ENCODE results near the gene JMJD8.
A peak's percentile ranks its signal among the peaks of the same experiment; 100 is the strongest.

Gene JMJD8

DNA sequence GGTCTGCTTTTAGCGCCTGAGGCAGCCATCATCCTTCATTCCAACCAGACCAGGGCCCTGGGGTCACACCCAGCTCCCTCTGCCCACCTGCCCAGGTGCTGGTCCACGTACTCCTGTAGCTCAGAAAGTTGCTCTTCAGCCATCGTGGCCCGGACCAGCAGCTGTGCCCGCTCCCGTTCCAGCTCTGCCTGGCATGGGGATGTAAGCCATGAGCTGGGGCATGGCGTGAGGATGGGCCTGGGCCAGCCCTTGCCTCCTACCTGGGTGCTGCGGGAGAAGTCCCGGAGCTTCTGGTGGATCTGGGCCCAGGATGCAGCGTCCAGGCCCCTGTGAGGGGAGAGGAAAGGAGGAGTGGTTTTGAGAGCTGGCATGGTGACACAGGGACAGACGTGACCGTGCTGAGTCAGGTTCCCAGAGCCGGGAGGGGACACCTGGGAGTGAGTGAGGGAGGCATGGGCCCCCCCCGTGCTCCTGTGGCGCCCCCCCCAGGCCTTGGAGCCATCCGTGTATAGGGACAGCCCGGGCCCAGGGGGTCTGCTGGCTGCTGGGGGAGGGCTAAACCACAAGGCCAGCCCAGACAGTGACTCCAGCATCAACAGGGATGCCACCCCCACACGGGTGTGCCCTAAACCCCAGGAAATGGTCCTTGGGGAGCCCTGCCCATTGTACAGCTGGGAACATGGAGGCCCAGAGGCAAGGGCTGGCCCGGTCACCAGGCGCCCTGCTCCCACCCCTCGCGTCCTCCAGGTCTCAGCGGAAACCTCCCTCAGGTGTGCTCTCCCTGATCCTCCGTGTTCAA lies 38.9 kb upstream of the JMJD8 start:
- DNase-seq (ENCODE audit: low read depth), result no peak

DNA sequence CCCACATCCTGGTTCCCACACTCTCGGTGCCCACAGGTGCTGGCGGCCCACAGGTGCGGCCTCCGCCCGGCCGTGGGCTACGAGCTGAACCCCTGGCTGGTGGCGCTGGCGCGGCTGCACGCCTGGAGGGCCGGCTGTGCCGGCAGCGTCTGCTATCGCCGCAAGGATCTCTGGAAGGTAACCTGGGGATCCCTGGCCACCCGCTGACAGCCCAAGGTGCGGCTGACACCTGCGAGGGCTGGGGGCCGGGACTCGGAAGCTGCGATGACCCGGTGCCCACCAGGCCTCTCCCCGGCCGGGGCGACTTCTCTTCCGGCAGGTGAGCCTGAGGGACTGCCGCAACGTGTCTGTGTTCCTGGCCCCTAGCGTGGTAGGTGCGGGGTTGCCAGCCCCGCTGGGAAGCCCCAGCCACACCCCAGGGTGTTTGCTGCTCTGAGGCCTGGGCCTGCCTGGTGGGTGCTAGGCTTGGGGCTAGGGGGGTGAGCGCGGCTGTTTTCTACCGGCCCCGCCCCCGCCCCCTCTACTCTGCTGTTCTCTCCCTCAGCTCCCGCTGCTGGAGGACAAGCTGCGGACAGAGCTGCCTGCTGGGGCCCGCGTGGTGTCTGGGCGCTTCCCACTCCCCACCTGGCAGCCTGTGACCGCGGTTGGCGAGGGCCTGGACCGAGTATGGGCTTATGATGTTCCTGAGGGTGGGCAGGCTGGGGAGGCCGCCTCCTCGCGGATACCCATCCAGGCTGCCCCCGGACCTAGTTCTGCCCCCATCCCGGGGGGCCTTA lies 37.8 kb upstream of the JMJD8 start:
- DNase-seq (ENCODE audit: low read depth), result no peak

DNA sequence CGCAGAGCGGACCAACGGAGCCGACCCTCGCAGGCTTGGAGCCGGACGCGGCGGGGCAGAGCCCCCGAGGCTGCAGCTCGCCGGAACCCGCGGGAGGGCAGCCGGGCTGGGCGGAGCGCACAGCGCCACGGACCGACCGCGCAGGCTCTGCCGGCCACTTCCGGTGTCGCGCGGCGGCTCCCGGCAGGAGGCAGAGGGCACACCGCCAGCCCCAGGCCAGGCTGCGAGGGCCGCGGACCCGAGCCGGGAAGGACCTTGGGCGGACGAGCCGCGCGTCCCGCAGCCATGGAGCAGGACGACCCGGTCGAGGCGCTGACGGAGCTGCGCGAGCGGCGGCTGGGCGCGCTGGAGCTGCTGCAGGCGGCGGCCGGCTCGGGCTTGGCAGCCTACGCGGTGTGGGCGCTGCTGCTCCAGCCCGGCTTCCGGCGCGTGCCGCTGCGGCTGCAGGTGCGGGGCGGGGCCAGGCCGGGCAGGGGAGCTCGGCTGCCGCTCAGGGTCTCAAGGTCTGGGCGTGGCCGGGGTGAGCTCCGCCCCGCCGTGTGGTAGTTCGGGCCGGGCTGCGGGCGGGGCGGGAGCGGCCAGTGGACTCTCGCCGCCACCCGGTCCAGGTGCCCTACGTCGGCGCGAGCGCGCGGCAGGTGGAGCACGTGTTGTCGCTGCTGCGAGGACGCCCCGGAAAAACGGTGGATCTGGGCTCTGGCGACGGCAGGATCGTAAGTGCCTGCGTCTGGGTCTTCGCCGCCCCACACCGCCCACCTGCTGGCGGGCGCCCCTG lies 37.0 kb upstream of the JMJD8 start, which contains the start of gene ANTKMT:
Gene ANTKMT (plus strand): TSS at position 157 of the 775 bp plus-strand sequence. CDS start 129 bp downstream, at position 286.
- peak; percentile 54 for DNase-seq (ENCODE audit: low read depth)

DNA sequence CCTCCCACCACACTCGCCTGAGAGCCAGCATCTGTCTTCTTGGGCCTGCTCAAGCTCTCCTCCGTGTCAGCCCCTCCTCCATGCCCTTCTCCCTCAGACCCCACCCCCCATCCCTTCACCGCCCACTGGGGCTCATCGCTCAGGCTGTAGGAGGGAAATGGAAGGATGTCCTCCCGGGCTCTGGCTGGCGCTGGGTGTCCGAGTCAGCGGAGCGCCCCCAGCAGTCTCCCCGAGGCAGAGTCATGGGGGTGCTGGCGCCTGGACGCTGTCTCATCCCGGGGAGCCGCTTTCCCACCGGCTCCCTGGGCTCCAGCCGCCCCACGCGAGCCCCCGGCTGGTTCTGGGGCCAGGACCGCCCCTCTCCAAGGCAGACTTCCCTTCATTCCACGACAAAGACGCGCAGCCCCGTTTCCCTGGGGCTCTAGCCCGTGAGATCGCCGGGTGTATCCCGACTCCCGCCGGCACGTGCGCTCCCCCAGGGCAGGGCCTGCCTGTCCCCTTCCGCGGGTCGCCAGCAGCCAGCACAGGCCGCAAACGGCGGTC lies 36.4 kb upstream of the JMJD8 start:
- DNase-seq (ENCODE audit: low read depth), result no peak

DNA sequence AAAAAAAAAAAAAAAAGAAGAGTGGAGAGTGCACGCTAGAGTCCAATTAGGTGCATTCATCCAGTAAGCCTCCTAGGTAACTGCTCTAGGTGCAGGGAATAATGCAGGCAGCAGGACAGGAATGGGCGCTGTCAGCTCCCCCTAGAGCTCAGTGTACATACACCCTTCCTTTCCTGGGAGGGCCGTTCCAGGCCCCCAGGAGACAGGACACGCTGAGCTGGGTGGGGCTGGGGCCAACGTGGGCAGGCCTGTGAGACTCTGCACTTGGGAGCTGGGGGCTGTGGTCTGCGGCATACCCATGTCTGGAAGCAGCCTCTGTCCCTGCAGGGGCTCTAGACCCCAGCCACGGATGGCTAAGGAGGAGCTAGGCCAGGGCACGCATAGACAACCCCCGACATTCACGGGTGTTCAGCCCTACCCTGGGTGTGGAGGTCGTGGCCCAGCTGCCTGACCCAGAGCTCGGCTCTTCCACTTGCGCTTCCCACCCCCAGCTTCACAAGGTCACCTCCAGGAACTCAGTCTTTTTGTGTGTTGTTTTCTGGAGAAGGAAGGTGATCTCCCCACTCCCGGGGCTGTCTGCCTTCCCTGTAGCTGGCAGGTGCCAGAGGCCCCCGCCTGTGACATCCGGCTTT lies 35.8 kb upstream of the JMJD8 start:
- DNase-seq (ENCODE audit: low read depth), result no peak

DNA sequence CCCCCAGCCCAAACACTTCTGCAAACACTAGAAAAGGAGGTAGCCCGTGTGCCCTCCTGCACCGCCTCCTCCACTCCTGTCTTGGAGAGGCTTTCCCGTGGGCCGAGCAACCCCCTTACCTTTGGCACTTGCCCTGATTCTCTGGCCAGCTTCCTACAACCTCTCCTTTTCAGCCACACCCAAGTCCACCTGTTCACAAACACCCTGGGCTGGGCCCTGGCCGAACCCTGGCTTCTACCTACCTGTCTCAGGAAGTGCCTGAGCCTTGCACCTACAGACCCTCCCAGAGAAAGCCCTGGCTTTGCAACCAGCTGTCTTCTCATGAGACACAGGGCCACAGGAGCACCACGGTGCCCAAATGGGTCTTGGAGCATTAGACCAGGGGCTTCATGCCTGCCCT lies 34.8 kb upstream of the JMJD8 start:
- DNase-seq (ENCODE audit: low read depth), result no peak

DNA sequence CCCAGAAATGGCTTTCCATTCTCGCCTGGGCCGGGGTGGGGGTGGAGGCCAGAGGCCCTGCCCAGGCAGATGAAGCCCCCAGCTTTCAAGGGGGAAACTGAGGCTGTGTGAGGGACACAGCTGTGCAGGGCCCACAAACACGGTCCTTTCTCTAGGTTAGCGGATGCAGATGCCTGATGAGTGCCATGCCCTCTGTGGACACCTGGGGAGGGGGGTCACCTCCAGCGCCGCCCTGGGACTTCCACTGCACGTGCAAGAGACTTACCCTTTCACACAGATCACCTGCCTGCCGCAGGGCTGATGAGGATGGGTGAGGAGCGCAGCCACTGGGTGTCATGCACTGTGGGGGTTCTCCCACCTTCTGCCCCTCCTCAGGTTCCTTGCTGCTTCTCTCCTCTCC lies 34.3 kb upstream of the JMJD8 start:
- DNase-seq (ENCODE audit: low read depth), result no peak

DNA sequence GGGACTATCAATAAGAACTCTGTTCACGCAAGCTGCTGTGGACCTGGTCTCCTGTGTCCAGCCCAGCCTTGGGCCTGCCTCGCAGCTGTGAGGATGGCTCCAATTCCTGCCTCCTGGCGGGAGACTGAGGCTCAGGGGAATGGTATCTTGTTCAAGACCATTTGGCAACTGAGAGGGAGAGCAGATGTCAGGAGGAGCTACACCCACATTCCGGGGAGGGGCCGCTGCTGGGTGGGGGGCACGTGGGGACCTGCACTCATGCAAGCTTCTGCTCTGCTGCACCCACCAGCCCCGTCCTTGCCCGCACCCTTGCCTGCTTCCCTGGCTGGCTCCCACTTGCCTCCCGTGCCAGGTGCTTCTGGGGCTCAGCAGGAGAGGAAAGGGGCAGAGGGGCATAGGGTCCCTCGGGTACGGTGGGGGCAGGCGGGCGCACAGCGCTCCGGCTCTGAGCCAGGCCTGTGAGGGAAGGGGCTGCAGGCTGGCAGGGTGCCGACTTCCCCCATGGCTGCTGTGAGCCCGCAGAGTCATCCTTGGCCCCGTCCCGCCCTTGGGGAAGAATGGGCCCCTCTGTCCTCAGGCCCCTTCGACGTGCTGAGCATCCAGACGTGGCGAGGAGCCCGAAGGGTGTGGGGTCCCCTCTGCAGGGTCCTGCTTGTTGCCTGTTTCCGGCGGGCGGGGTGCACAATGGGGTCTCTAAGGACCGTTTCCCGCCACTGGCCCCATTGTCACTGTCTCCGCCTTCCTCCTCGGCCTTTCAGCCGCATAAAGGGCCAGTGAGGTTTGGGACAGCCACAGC lies 33.5 kb upstream of the JMJD8 start:
- DNase-seq (ENCODE audit: low read depth), result no peak

DNA sequence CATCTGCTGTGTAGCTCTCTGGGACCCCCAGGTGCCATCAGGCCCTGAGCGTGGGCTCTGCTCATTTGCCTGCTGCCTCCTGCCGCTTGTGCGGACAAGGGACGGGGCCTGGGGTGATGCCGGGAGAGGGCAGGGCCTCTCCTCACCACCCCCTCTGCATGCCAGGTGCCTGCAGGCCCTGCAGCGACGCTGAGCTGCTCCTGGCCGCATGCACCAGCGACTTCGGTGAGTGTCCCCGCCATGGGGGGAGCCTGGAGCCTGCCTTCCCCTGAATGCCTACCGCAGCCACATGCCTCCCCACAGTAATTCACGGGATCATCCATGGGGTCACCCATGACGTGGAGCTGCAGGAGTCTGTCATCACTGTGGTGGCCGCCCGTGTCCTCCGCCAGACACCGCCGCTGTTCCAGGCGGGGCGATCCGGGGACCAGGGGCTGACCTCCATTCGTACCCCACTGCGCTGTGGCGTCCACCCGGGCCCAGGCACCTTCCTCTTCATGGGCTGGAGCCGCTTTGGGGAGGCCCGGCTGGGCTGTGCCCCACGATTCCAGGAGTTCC lies 32.7 kb upstream of the JMJD8 start:
- no peak for DNase-seq (ENCODE audit: low read depth)

DNA sequence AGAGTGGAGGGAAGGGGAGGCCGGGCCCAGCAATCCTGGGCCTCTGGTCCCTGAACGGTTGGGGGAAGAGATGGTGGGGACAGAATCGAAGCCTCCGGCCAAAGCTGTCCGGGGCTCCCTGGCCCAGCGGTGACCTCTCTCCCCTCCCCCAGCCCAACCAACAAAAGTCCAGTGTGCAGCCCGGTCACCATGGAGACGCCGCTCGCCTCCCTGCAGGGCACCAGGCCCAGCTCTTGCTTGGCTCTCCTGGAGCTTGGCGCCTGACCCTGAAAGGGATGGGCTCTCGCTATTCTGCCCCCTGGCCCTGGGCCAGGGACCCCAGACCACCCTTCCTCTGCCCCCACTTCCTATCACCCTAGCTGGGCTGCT lies 32.0 kb upstream of the JMJD8 start:
- no peak for DNase-seq (ENCODE audit: low read depth)

DNA sequence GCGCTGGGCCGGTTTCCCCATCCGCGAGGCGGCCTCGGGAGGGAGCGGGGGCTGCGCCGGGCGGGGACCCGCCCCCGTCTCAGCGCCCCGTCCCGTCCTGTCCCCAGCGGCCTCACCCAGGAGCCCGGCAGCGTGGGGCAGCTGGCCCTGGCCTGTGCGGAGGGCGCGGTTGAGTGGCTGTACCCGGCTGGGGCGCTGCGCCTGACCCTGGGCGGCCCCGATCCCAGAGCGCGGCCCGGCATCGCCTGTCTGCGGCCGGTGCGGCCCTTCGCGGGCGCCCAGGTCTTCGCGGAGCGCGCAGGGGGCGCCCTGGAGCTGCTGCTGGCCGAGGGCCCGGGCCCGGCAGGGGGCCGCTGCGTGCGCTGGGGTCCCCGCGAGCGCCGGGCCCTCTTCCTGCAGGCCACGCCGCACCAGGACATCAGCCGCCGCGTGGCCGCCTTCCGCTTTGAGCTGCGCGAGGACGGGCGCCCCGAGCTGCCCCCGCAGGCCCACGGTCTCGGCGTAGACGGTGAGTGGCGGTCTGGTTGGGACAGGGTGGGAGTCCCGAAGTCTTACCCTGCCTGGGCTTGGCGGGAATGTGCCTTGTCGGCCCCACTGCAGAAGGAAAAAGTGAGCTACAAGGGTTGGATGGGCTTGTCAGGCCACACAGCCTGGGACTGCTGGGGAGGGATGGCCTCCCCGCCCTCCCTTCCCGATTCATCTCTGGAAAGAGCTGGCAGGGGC lies 31.5 kb upstream of the JMJD8 start:
- DNase-seq (ENCODE audit: low read depth), result no peak

DNA sequence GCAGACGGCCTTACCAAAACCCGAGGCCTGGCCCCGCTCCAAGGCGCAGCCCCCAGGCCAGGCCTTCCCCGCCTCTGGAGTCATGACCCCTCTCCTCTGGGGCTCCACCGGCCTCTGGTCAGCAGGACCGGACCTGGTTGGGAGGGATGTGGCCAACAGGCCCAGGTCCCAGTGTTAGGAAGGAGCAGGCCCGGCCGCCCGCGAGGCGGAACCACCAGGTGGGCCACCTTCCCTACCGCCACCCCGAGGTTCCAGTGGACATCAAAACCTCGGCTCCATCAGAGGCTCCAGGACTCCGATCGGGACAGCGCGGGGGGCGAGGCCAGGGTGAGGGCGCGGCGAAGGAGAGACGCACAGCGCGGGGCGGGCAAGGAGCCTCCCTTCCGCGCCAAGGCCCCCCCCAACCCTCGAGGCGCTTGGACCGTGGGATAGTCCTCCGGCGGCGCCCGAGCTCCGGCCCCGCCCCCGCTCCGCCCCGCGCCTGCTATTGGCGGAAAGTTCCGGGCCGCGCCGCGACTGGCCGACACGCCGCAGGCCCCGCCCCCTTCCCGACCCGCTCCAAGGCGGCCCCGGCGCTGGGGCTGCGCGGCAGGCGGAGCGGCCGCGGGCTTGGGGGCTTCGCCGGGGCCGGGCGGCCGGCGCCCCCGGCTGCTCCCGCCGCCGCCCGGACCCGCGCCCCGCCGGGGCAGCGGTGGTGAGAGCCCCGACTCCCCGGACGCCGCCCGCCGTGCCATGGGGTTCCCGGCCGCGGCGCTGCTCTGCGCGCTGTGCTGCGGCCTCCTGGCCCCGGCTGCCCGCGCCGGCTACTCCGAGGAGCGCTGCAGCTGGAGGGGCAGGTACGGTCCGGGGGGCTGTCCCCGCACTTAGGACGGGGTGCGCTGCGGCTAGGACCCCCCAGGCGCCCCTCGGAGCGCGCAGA lies 30.7 kb upstream of the JMJD8 start, which contains the start of gene METRN:
Gene METRN (plus strand): TSS at position 561 of the 919 bp plus-strand sequence. CDS start 172 bp downstream, at position 733.
- DNase-seq (ENCODE audit: low read depth), result no peak

DNA sequence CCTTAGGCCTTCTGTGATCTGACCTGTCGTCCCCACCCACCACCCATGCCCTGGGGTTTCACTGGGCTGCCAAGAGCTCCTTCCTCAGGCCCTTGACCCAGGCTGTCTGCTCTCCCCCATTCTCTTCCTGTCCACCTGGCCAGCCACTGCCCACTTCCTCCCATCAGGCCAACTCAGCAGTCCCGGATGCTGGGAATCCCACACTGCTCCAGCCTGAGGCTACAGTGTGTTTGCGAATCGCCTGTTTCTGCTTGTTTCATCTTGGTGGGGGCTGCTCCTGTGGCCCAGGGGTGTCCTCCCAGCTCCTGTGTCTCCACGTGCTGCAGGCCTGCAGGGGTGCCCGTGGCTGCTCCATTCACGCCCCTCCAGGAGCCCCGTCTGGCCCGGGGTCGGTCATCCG lies 29.9 kb upstream of the JMJD8 start:
- no peak for DNase-seq (ENCODE audit: low read depth)

DNA sequence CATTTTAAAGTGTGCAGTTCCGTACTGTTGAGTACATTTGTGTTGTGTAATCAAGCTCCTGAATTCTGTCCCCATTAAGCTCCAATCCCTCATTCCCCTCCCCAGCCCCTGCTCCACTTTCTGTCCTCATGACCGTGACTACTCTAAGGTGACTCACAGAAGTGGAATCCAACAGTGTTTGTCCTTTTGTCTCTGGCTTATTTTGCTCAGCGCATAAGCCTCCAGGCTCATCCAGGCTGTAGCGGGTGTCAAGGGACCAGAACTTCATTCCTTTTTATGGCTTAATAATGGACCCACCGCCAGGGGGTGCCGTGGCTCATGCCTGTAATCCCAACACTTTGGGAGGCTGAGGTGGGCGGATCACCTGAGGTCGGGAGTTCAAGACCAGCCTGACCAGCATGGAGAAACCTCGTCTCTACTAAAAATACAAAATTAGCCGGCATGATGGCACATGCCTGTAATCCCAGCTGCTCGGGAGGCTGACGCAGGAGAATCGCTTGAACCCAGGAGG lies 28.7 kb upstream of the JMJD8 start:
- DNase-seq (ENCODE audit: low read depth), result peak; percentile 88

DNA sequence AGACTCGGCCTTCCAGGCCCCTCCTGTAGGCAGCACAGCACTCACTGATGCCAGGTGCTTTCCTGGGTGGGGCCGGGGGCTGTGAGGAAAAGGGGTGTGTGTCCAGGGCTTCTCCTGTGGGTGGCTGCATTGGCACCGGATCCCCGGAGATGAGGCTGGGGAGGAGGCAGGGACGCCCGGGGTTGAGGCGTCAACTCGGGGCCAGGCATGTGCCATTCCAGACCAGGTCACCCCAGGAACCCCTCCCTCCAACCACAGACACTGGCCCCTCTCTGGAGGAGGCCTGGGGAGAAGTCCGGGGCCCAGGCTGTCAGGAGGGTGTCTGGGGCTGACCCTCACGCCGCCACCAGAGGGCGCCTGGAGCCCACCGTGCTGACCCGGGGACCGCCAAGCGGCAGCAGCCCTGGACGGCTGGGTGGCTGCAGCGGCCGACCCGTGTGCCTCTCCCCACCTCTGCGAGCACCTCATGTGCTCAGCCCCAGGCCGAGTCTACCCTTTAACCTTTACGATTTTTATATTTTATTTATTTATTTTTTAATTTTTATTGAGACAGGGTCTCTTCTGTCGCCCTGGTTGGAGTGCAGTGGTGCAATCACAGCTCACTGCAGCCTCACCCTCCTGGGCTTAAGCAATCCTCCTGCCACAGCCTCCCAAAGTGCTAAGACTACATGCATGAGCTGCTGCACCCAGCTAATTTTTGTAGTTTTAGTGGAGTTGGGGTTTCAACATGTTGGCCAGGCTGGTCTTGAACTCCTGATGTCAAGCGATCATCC lies 27.6 kb upstream of the JMJD8 start:
- no peak for DNase-seq (ENCODE audit: low read depth)

DNA sequence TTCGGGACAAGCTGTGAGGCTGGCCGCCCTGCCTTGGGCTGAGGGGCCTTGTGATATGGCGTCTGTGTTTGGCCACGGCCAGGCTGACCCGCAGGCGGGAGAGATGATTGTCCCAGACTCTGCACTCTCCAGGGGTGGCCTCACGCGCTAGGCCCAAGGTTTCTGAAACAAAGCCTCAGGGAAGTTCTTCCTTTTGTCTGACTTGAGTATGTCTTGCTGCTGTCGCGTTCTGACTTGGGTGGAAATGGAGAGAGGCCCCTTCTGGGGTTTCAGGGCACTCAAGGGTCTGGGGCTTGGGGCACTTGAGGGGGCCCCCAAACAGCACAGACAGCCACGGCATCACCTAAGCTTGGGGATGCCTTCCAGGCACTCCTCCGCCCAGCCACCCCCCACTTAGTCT lies 26.9 kb upstream of the JMJD8 start:
- DNase-seq (ENCODE audit: low read depth), result no peak

DNA sequence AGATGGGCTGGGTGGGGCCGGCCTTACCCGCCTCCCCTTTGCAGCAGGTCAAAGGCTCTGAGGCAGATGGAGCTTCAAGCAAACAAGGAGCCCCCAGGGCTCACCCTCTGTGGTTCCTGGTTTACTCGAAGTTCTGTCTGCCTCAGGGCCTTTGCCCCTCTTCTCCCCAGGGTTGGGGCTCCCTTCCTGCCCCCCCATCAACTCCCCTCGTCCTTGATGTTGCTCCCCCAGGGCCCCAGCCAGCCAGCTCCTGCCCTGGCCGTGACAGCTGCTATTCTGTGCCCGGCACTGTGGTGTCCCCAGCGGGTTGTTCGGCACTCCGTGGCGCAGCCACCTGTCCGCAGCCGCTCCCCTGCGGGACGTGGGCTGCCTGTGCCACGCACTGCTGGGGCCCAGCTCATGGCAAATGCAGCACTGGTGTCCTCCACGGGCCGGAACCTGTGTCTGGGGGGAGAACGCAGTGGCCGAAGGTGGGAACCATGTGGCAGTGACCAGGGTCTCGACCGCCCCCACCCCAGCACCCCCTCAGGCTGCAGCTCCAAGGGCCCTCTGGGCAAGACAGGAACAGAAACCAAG lies 26.5 kb upstream of the JMJD8 start:
- no peak for DNase-seq (ENCODE audit: low read depth)

Measured in HS-27A (cell line).